Cardiac muscle cell (in vitro differentiated cells and primary cell): ENCODE measurements around the gene SEC61B. TPM values are rescaled to one million over a fixed set of nuclear protein-coding genes. Genes with fewer than 3 reads are reported as not detected.

Source experiments
- DNase-seq, 2 donors: peaks; one replicate each; pipeline versions ENCODE4 v3.0.0 to v3.0.0-alpha.2; 2010 to 2017; ENCODE audit warnings: low read depth in 1 of 2, low spot score in 1 of 2
- H3K27ac ChIP-seq: fragments of 200-600 bp; sonication (generic); 2 replicates; pipeline ENCODE4 v1.5.1; 2016
- H3K27me3 ChIP-seq: fragments of 200-600 bp; sonication (generic); 2 replicates; pipeline ENCODE4 v1.6.0; 2016; ENCODE audit warnings: control low read depth
- H3K36me3 ChIP-seq: fragments of 200-600 bp; sonication (generic); 2 replicates; pipeline ENCODE4 v1.5.1; 2016; ENCODE audit warnings: control low read depth
- H3K4me1 ChIP-seq: fragments of 200-600 bp; sonication (generic); 2 replicates; pipeline ENCODE4 v1.8.1; 2017; ENCODE audit warnings: low read depth, mild to moderate bottlenecking, mixed run types
- H3K4me3 ChIP-seq: fragments of 200-600 bp; sonication (generic); 2 replicates; pipeline ENCODE4 v1.5.1; 2016; ENCODE audit warnings: mild to moderate bottlenecking
- H3K9me3 ChIP-seq: fragments of 200-600 bp; sonication (generic); 2 replicates; pipeline ENCODE4 v1.5.1; 2017; ENCODE audit warnings: low read depth, mild to moderate bottlenecking, control low read depth
- CTCF ChIP-seq: IDR thresholded peaks from 2 replicates; pipeline ENCODE4 v1.5.1; 2012; ENCODE audit warnings: low read depth, mild to moderate bottlenecking, low read length
- polyA plus RNA-seq: library from polyadenylated mRNA; unstranded; fragments of >200 nt; fragmentation: Nextera tagmentation; extraction: Ambion mirVana; gene quantifications from 2 replicates; pipeline ENCODE4 v1.2.1, GENCODE V29; 2016
- total RNA-seq: library from RNA; depleted of rRNA; stranded (reverse); fragments of >200 nt; gene quantifications from 2 replicates; pipeline ENCODE4 v1.2.3, GENCODE V29; 2016

The SEC61B gene
- total and polyA plus RNA-seq, 2 experiments from 2014 or later, result 57.8 to 213 TPM

- no peaks in the 10 kb centered on the region for H3K4me1 ChIP-seq
- DNase-seq, result no peak
- no peak for TF ChIP-seq CTCF
- no peak overlapping the region for H3K27ac ChIP-seq
- no peaks in the 10 kb centered on the region for H3K36me3 ChIP-seq
- H3K4me3 ChIP-seq, result no peak overlapping the region
- H3K9me3 ChIP-seq, result no peaks in the 10 kb centered on the region
- no peaks in the 10 kb centered on the region for H3K27me3 ChIP-seq
Measured at GRCh38 chr9:99274495-99274894, 52.4 kb downstream of the SEC61B start.

Other genes starting within 250 kb of the SEC61B start
- gene TGFBR1, start 117.2 kb upstream of the SEC61B start, total RNA-seq, result 17.2 and 18.1 TPM in 2 replicates
- gene TGFBR1, start 117.2 kb upstream of the SEC61B start, polyA plus RNA-seq, result 11.1 and 25.0 TPM in 2 replicates
- gene ALG2, start 340 bp upstream of the SEC61B start, total RNA-seq, result 38.3 and 46.3 TPM in 2 replicates
- gene ALG2, start 340 bp upstream of the SEC61B start, polyA plus RNA-seq, result 44.4 and 46.9 TPM in 2 replicates